Activated CD4-positive, alpha-beta T cell treated with anti-CD3 and anti-CD28 coated beads, Interleukin-2, Interleukin-6, amounts not matched to agents 100 ng/mL and 50 ng/mL, durations not matched to agents 16 hours and 8 hours (primary cell): ENCODE measurements around the gene PCYOX1L.

Source experiments
- DNase-seq: peaks from one replicate; pipeline ENCODE4 v3.0.0-alpha.2; 2020

PCYOX1L gene

DNA sequence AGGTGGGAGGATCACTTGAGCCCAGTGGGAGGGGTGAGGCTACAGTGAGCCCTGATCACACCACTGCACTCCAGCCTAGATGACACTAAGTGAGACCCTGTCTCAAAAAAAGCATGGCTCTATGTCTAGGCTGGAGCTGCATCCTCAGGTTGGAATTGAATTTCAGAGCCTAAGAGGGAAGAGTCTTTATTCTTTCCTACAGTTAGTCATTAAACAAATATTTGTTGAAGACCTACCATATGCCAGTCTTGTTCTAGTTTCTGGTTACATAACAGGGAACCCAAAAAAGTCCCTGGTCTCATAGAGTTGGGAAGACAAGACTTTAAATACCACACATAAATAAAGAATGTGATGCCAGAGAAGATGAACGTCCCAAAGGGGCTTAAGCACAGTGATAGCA lies 19.5 kb upstream of the PCYOX1L start:
- no peak for DNase-seq

DNA sequence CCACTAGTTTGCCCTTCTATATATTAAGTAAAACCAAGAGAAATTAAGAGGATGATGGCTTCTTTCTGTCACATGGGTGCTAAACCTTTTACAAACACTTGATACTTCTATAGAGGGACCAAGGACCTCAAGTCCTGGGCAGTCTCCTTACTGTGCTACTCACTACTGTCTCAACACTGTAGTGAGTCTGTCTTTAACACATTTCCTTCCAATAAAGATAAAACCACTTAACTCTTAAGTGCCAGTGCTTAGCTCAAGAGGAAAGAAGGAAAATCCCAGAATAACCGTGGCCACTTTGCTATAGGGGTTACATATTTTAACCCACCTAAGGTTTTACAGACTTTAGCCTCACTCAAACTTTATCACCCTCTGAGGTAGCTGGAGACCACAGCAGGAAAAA lies 16.9 kb upstream of the PCYOX1L start:
- DNase-seq: no peak

- no peak for DNase-seq
Measured at GRCh38 chr5:149341876-149342275, 16.0 kb upstream of the PCYOX1L start.

- no peak for DNase-seq
Measured at GRCh38 chr5:149344151-149344550, 13.7 kb upstream of the PCYOX1L start.

DNA sequence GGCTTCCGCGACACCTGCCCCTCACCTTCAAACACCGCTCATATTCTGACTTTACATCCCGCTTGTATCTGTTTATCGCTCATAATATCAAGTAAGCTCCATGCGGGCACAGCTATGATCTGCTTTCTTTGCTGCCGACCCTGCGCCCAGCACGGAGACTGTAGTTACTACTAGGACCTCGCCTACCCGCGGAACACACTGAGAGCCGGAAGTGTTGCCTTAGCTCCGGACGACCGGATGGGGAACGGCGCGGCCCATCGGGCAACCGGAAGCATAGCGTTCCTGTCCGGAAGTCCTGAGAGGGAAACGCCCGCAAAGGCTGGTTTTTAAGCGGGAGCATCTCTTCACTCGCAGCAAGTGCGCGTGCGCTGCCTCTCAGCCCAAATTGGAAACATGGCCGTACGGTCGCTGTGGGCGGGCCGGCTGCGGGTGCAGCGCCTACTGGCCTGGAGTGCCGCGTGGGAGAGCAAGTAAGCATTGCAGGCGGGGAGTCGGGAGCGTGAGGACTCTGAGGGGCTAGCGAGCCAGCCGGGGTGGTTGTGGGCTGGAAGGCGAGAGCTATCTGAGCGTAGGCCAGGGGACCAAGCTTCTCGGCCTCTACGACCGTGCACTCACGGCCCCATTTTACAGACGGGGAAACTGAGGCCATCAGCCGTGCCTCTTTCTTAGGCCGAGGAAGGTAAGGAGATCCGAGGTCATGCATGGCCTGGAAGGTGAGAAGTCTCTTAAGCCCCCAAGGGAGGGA lies 12.5 kb upstream of the PCYOX1L start, which contains the start of gene GRPEL2:
Gene GRPEL2, plus strand, starts transcription at position 353 of the 745 bp plus-strand sequence. Its CDS starts 41 bp downstream, at position 394.
- peak; percentile 97 for DNase-seq

DNA sequence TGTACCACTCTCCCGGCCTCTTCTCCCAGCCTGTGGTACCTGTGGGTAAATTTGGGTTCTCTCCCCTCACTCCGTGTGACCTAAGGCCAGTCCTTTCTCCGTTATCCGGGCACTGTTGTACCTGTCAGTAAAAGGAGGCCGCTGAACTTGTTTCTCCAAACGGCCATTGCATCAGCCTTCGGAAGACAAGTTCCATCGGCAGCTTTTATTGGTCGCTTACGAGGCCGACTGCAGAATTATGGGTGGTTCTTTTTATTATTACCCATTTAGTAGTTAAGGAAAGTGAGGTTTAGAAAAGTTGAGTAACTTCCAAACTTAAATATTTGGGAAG lies 12.0 kb upstream of the PCYOX1L start:
- peak; percentile 38 for DNase-seq

- peak; percentile 66 for DNase-seq
Measured at GRCh38 chr5:149348518-149348917, 9.3 kb upstream of the PCYOX1L start.

GRCh38 chr5:149349382-149349781 lies 8.5 kb upstream of the PCYOX1L start:
- no peak for DNase-seq

DNA sequence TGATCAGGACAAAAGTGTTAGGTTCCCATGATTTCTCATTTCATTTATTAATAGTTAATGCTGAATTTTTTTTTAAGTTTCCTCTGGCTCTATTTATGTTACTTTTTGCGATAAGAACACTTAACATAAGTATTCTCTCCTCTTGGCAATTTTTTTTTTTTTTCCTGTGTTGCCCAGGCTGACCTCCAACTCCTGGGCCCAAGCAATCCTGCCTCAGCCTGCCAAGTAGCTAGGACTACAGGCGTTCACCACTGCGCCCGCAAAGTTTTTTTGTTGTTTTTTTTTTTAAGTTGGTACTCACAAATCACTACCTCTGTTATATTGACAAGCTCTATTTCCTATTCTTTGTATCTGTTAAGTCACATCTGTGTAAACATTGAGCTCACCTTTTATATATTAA lies 5.7 kb upstream of the PCYOX1L start:
- no peak for DNase-seq

GRCh38 chr5:149353911-149354310 lies 3.9 kb upstream of the PCYOX1L start:
- no peak for DNase-seq

GRCh38 chr5:149355688-149356087 lies 2.2 kb upstream of the PCYOX1L start:
- DNase-seq: peak; percentile 41

DNA sequence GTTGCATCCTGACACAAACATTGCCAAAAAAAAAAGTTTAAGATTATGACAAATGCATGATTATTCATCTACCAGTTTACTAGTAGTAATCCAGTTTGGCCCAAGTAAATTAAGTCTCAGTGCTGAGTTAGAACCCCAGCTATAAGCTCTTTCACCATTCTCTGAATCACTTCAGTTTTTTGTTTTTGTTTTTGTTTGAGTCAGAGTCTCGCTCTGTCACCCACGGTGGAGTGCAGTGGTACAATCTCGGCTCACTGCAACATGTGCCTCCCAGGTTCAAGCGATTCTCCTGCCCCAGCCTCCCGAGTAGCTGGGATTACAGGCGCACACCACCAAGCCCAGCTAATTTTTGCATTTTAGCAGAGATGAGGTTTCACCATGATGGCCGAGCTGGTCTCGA lies 1.5 kb upstream of the PCYOX1L start:
- DNase-seq: peak; percentile 66

- DNase-seq: peak; percentile 41
Measured at GRCh38 chr5:149358294-149358651, 427 bp downstream of the PCYOX1L start.

- DNase-seq: no peak
Measured at GRCh38 chr5:149358868-149359495, 1.1 kb downstream of the PCYOX1L start.

- no peak for DNase-seq
Measured at GRCh38 chr5:149360272-149360671, 2.4 kb downstream of the PCYOX1L start.

GRCh38 chr5:149362541-149362940 lies 4.7 kb downstream of the PCYOX1L start:
- DNase-seq: no peak

- no peak for DNase-seq
Measured at GRCh38 chr5:149363358-149363757, 5.5 kb downstream of the PCYOX1L start.

DNA sequence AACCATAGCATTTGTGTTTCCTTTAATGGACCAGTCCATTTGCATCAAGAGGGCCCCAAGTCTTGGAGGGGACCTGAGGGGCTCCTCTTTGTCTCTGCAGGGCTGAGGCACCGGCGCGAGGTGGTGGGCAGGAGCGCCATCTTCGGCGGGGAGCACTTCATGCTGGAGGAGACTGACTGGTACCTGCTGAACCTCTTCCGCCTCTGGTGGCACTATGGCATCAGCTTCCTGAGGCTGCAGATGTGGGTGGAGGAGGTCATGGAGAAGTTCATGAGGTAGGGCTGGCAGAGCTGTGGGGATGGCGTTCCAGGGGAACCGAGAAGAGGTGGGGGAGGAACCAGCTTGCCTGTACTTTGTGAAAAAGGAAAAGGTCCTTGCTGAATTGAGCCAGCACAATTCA lies 6.1 kb downstream of the PCYOX1L start:
- DNase-seq: no peak

DNA sequence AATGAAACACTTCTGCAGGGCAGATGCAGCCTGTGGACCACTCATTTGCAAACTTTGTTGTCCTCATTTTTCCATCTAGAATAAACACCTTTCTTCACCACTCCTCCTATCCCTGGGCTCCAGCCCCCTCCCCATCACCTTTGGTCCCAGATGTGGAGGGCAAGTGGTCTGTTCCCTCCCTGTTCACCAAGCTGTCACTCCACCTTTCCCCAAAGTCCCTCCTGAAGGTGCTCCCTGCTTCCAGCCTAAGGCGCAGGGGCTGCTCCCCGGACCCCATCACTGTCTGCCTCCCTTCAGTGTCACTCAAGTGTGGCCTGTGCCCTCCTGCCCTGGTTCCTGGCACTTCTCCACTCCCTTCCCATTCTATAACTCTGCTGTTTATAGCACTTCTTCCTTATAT lies 6.9 kb downstream of the PCYOX1L start:
- DNase-seq: no peak

DNA sequence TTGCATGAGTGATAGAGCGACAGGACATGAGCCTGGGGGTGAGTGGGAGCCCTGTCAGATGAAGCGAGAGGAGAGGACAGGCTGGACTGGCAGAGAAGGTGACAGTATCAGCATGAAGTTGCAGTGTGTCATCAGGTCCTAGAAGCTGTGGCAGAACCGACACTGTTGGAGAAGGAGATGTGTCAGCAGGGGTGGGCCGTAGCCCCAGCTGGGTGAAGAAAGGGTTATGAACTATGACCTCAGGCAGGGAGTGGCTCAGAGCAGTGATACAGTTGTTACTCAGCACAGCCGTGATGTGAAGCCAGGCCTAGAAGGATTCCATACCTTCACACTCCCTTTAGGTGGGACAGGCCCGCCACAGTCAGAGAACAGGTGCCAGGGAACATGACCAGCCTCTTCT lies 7.6 kb downstream of the PCYOX1L start:
- no peak for DNase-seq

DNA sequence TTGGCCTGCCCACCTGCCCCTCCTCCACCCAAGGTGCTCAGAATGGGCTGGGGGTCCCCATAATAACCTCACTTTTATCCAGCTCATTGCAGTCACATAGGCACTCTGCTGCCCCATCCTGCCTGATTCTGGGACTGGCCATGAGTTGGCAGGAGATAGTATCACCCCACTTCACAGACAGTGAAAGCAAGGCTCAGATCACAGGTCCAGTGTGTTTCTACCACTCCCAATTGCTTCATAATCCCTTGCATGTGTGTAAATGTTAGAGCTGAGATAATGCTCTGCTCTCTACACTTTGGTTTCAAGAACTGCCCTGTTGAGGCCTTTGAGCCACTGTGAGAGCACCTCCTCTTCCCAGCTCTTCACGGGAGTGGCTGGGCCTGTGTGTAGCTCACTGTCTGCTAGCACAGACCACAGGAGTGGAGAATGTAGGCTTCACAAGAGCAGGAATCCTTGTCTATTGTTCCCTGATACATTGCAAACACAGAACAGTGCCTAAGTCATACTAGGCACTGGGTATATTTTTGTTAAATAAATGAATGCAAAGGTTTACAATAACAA lies 8.4 kb downstream of the PCYOX1L start:
- DNase-seq: no peak

DNA sequence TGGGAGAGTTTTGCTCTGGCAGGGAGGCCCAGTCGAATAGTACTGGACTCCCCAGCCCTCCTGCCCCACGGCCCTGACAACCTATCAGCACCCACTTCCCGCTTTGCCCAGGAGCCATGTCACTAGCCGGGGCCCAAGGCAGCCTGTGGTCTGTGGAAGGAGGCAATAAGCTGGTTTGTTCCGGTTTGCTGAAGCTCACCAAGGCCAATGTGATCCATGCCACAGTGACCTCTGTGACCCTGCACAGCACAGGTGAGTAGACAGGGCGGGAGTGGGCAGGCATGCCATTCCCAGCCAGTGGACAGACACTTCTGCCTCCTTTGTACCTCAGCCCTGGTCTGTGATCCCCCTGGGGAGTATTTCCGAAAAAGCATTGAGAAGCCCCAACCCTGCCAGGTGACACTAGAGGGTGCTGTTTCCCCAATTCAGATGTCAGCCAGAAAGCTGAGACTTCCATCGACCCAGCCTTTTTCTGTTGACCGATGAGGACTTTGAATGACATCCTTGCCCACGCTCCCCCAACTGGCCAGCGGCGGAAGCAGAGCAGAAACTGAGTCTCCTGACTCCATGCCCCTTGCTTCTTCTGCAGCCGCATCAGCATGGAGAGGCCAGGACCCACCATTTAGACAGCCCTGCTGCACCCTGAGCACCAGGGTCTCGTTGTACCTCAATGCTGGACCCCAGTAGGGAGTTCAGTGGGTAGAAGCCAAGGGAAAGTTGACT lies 9.6 kb downstream of the PCYOX1L start:
- DNase-seq: peak; percentile 67

DNA sequence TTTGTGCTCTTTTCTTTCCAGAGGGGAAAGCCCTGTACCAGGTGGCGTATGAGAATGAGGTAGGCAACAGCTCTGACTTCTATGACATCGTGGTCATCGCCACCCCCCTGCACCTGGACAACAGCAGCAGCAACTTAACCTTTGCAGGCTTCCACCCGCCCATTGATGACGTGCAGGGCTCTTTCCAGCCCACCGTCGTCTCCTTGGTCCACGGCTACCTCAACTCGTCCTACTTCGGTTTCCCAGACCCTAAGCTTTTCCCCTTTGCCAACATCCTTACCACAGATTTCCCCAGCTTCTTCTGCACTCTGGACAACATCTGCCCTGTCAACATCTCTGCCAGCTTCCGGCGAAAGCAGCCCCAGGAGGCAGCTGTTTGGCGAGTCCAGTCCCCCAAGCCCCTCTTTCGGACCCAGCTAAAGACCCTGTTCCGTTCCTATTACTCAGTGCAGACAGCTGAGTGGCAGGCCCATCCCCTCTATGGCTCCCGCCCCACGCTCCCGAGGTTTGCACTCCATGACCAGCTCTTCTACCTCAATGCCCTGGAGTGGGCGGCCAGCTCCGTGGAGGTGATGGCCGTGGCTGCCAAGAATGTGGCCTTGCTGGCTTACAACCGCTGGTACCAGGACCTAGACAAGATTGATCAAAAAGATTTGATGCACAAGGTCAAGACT lies 10.3 kb downstream of the PCYOX1L start:
- no peak for DNase-seq
